Omental fat pad (tissue), 4 donors: ENCODE results near the gene NHP2. TPM values are rescaled to one million over a fixed set of nuclear protein-coding genes. Genes with fewer than 3 reads are reported as not detected.

Source experiments
- ATAC-seq: fragments of 150-250 bp; one replicate; pipeline ENCODE4 v1.9.1; 2016; ENCODE audit warnings: mild to moderate bottlenecking, moderate library complexity; ENCODE audit not compliant: low FRiP score
- DNase-seq: peaks from one replicate; pipeline ENCODE4 v3.0.0-alpha.2; 2019; ENCODE audit warnings: low spot score
- CTCF ChIP-seq, 3 donors: fragments of 450-650 bp; IDR thresholded peaks; one replicate each; pipeline ENCODE4 v1.5.1; 2016 to 2017; ENCODE audit warnings: antibody characterized with exemption in 3 of 3, mild to moderate bottlenecking in 3 of 3, moderate library complexity in 2 of 3
- total RNA-seq, 4 donors: library from RNA; depleted of rRNA; stranded (reverse); fragments of >200 nt; gene quantifications; one replicate each; pipeline ENCODE4 v1.1.0, GENCODE V29; 2016

Gene NHP2
- total RNA-seq, 4 donors from 2014 or later, result 173 to 241 (median 221) TPM

- ATAC-seq, result no peak
- DNase-seq, result no peak
Measured at GRCh38 chr5:178122346-178122745, 31.3 kb downstream of the NHP2 start.

GRCh38 chr5:178121391-178122276 is 32.1 kb downstream of the NHP2 start:
- no peak for TF ChIP-seq CTCF (IDR thresholded peaks at IDR 0.05)
- no peak for ATAC-seq
- DNase-seq, result no peak

More at GRCh38 chr5:178122346-178122745, 31.3 kb downstream of the NHP2 start:
- no peak for TF ChIP-seq CTCF (IDR thresholded peaks at IDR 0.05)

- TF ChIP-seq CTCF (IDR thresholded peaks at IDR 0.05), result no peak
- DNase-seq (no peak), ATAC-seq (no peak)
Measured at GRCh38 chr5:178120607-178121357, 32.9 kb downstream of the NHP2 start.

- ATAC-seq (no peak), DNase-seq (no peak)
- TF ChIP-seq CTCF (IDR thresholded peaks at IDR 0.05), result no peak
Measured at GRCh38 chr5:178119915-178120606, 33.6 kb downstream of the NHP2 start.

- DNase-seq, result no peak
- no peak for TF ChIP-seq CTCF (IDR thresholded peaks at IDR 0.05)
Measured at GRCh38 chr5:178117923-178118701, 35.6 kb downstream of the NHP2 start.

GRCh38 chr5:178116143-178116885 is 37.4 kb downstream of the NHP2 start:
- ATAC-seq, result no peak
- no peak for DNase-seq
- TF ChIP-seq CTCF (IDR thresholded peaks at IDR 0.05), result no peak

More at GRCh38 chr5:178117923-178118701, 35.6 kb downstream of the NHP2 start:
- no peak for ATAC-seq
